Prostate gland (tissue), 2 donors: Measurements from ENCODE around the gene PTPN1.

ENCODE experiments used
- POLR2A ChIP-seq: fragments of 450-650 bp; IDR thresholded peaks from one replicate; pipeline ENCODE4 v1.6.1; 2016; ENCODE audit warnings: antibody characterized with exemption, mild to moderate bottlenecking
- POLR2AphosphoS5 ChIP-seq: sonication (generic); formaldehyde crosslinking; IDR thresholded peaks from one replicate; pipeline ENCODE4 v1.6.1; 2017; ENCODE audit warnings: antibody characterized with exemption
- TF ChIP-seq, protein P1 (sequence below), 4 experiments: fragments of 200-600 bp in 2 of 4; fragments of 450-650 bp in 2 of 4; sonication (generic) in 2 of 4; IDR thresholded peaks; 1 replicate in 3 of 4; 2 replicates in 1 of 4; pipeline ENCODE4 v1.5.1; 2016 to 2019; ENCODE audit warnings: antibody characterized with exemption in 4 of 4, mild to moderate bottlenecking in 2 of 4, moderate library complexity in 2 of 4

- TF ChIP-seq, protein P1, sequence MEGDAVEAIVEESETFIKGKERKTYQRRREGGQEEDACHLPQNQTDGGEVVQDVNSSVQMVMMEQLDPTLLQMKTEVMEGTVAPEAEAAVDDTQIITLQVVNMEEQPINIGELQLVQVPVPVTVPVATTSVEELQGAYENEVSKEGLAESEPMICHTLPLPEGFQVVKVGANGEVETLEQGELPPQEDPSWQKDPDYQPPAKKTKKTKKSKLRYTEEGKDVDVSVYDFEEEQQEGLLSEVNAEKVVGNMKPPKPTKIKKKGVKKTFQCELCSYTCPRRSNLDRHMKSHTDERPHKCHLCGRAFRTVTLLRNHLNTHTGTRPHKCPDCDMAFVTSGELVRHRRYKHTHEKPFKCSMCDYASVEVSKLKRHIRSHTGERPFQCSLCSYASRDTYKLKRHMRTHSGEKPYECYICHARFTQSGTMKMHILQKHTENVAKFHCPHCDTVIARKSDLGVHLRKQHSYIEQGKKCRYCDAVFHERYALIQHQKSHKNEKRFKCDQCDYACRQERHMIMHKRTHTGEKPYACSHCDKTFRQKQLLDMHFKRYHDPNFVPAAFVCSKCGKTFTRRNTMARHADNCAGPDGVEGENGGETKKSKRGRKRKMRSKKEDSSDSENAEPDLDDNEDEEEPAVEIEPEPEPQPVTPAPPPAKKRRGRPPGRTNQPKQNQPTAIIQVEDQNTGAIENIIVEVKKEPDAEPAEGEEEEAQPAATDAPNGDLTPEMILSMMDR (IDR thresholded peaks at IDR 0.05) = no peak
- no peak for TF ChIP-seq POLR2A
- no peak for TF ChIP-seq POLR2AphosphoS5
These were observed 10.2 kb downstream of the PTPN1 start for GRCh38 chr20:50520222-50520880.
